A549 (cell line): ENCODE measurements around the gene GGA2. TPM values are rescaled to one million over a fixed set of nuclear protein-coding genes. Genes with fewer than 3 reads are reported as not detected.

Experiments used
- ATAC-seq, 2 experiments: fragments of 200-7000 bp in 1 of 2; fragments of >200 bp in 1 of 2; cut with Nextera tagmentation in 1 of 2; cut with Tn5 transposase in 1 of 2; 3 replicates each; pipeline versions ENCODE4 v1.8.0 to v1.9.1; 2018 to 2020; ENCODE audit warnings: mild to moderate bottlenecking in 1 of 2, moderate library complexity in 1 of 2
- CTCF ChIA-PET: fragments of 300-600 bp; sonication (Branson Sonifier 250); formaldehyde crosslinking; extraction: SDS; loops from one replicate; lab custom pipeline; 2021; ENCODE audit warnings: antibody characterized with exemption, inconsistent platforms; lab: Yijun Ruan, JAX
- POLR2A ChIA-PET: fragments of 350-600 bp; formaldehyde crosslinking; extraction: SDS; loops from one replicate; lab custom pipeline; 2021; ENCODE audit warnings: antibody characterized with exemption, inconsistent platforms; lab: Yijun Ruan, JAX
- DNase-seq, 2 experiments: peaks; one replicate each; pipeline versions ENCODE4 v3.0.0 to v3.0.0-alpha.2; 2011 to 2016; ENCODE audit warnings: low read depth in 1 of 2, low spot score in 1 of 2
- FAIRE-seq: peaks from 2 replicates; lab custom pipeline; 2011; peaks lifted over from hg19 to GRCh38; lab: Jason Lieb, UNC
- H3K27ac ChIP-seq, 2 experiments: fragments of >200 bp; sonication (Bioruptor Twin); formaldehyde crosslinking; 3 replicates each; pipeline ENCODE4 v1.5.1; 2016 to 2017
- H3K4me1 ChIP-seq: fragments of >200 bp; sonication (Bioruptor Twin); formaldehyde crosslinking; 3 replicates; pipeline ENCODE4 v1.6.1; 2016
- H3K4me2 ChIP-seq: fragments of >200 bp; sonication (Bioruptor Twin); formaldehyde crosslinking; 3 replicates; pipeline ENCODE4 v1.6.1; 2016
- H3K4me3 ChIP-seq: fragments of >200 bp; sonication (Bioruptor Twin); formaldehyde crosslinking; 3 replicates; pipeline ENCODE4 v1.5.1; 2016
- H3K9me3 ChIP-seq: fragments of >200 bp; sonication (Bioruptor Twin); formaldehyde crosslinking; 3 replicates; pipeline ENCODE4 v1.6.1; 2016
- ATOH8 ChIP-seq: fragments of 250-450 bp; sonication (Bioruptor Pico); IDR thresholded peaks from 2 replicates; pipeline ENCODE4 v1.5.0; 2020; ENCODE audit warnings: low read depth, mild to moderate bottlenecking, moderate library complexity
- BCL3 ChIP-seq: fragments of >200 bp; sonication (Bioruptor Twin); formaldehyde crosslinking; IDR thresholded peaks from 3 replicates; pipeline ENCODE4 v1.6.1; 2016
- CBX2 ChIP-seq: fragments of 200-600 bp; sonication (generic); IDR thresholded peaks from 2 replicates; pipeline ENCODE4 v1.6.1; 2016; ENCODE audit warnings: low read depth, mild to moderate bottlenecking, borderline replicate concordance
- CBX8 ChIP-seq: fragments of 200-600 bp; sonication (generic); IDR thresholded peaks from 2 replicates; pipeline ENCODE4 v1.6.1; 2016
- CEBPB ChIP-seq, 2 experiments: fragments of >200 bp in 1 of 2; sonication (Bioruptor Twin) in 1 of 2; formaldehyde crosslinking in 1 of 2; IDR thresholded peaks; 2 replicates each; pipeline ENCODE4 v1.6.1; 2012 to 2016
- E2F6 ChIP-seq: IDR thresholded peaks from 2 replicates; pipeline ENCODE4 v1.6.1; 2012; ENCODE audit warnings: low read depth, borderline replicate concordance
- EHF ChIP-seq: fragments of 250-450 bp; sonication (Bioruptor Pico); IDR thresholded peaks from 2 replicates; pipeline ENCODE4 v1.5.0; 2020; ENCODE audit warnings: mild to moderate bottlenecking
- FOSL2 ChIP-seq, 2 experiments: fragments of 450-650 bp in 1 of 2; fragments of >200 bp in 1 of 2; sonication (Bioruptor Twin) in 1 of 2; formaldehyde crosslinking; IDR thresholded peaks; 2 replicates each; pipeline versions ENCODE4 v1.5.0 to v1.6.1; 2016 to 2020; ENCODE audit warnings: mild to moderate bottlenecking in 1 of 2, moderate library complexity in 1 of 2
- GATA3 ChIP-seq: IDR thresholded peaks from 2 replicates; pipeline ENCODE4 v1.6.1; 2012; ENCODE audit warnings: borderline replicate concordance
- HDAC2 ChIP-seq: fragments of 200-600 bp; sonication (generic); IDR thresholded peaks from 2 replicates; pipeline ENCODE4 v1.6.1; 2016
- HES2 ChIP-seq: fragments of >200 bp; sonication (Bioruptor Twin); formaldehyde crosslinking; IDR thresholded peaks from 2 replicates; pipeline ENCODE4 v1.6.1; 2016
- HOXA7 ChIP-seq: fragments of 250-450 bp; sonication (Bioruptor Pico); IDR thresholded peaks from 2 replicates; pipeline ENCODE4 v1.5.0; 2020; ENCODE audit warnings: mild to moderate bottlenecking, moderate library complexity
- KDM1A ChIP-seq: fragments of 200-600 bp; sonication (generic); IDR thresholded peaks from 2 replicates; pipeline ENCODE4 v1.6.1; 2016; ENCODE audit warnings: low read depth, mild to moderate bottlenecking
- KDM5A ChIP-seq: fragments of 200-600 bp; sonication (generic); IDR thresholded peaks from 2 replicates; pipeline ENCODE4 v1.6.1; 2016; ENCODE audit warnings: antibody characterized with exemption, mild to moderate bottlenecking
- MAX ChIP-seq: IDR thresholded peaks from 2 replicates; pipeline ENCODE4 v1.6.1; 2012
- MYC ChIP-seq: IDR thresholded peaks from 2 replicates; pipeline ENCODE4 v1.6.1; 2012; ENCODE audit warnings: mild to moderate bottlenecking, inconsistent platforms, low read length, improper control_type of control experiment, borderline replicate concordance
- NPAS2 ChIP-seq: fragments of 250-450 bp; sonication (Bioruptor Pico); IDR thresholded peaks from 2 replicates; pipeline ENCODE4 v1.8.0; 2022; ENCODE audit warnings: mild to moderate bottlenecking, moderate library complexity, borderline replicate concordance
- POLR2AphosphoS2 ChIP-seq: conservative IDR thresholded peaks from 2 replicates; pipeline ENCODE4 v1.6.1; 2012; ENCODE audit warnings: low read length, improper control_type of control experiment, inconsistent platforms
- RAD21 ChIP-seq, 2 experiments: fragments of >200 bp in 1 of 2; sonication (Bioruptor Twin) in 1 of 2; formaldehyde crosslinking in 1 of 2; IDR thresholded peaks in 1 of 2; conservative IDR thresholded peaks in 1 of 2; 2 replicates in 1 of 2; 3 replicates in 1 of 2; pipeline ENCODE4 v1.6.1; 2012 to 2018; ENCODE audit warnings: inconsistent platforms in 1 of 2
- RFX5 ChIP-seq: fragments of 450-650 bp; IDR thresholded peaks from 2 replicates; pipeline ENCODE4 v1.7.1; 2014; ENCODE audit warnings: antibody characterized with exemption, mild to moderate bottlenecking, moderate library complexity
- RNF2 ChIP-seq: fragments of 200-600 bp; sonication (generic); IDR thresholded peaks from 2 replicates; pipeline ENCODE4 v1.6.1; 2016; ENCODE audit warnings: low read depth, mild to moderate bottlenecking, antibody characterized with exemption, moderate library complexity, borderline replicate concordance
- SMC3 ChIP-seq: fragments of >200 bp; sonication (Bioruptor Twin); formaldehyde crosslinking; IDR thresholded peaks from 3 replicates; pipeline ENCODE4 v1.6.1; 2018; ENCODE audit warnings: inconsistent platforms
- TP53 ChIP-seq: fragments of 250-450 bp; sonication (Bioruptor Pico); IDR thresholded peaks from 2 replicates; pipeline ENCODE4 v1.5.0; 2021; ENCODE audit warnings: mild to moderate bottlenecking, moderate library complexity
- WGBS: methylation state at CpG from one replicate; pipeline ENCODE4 v1.1.6; 2017; ENCODE audit errors: missing lambda C conversion rate; 5-methylcytosine and 5-hydroxymethylcytosine counted together
- polyA plus RNA-seq, 4 experiments: library from polyadenylated mRNA; depleted of rRNA in 3 of 4; stranded (reverse); fragments of >200 nt; fragmentation: RNase III in 1 of 4; extraction: RNeasy Plus Mini Kit Qiagen cat#74134 plus additional on column Dnase treatment in 1 of 4; gene quantifications; 2 replicates in 3 of 4; 3 replicates in 1 of 4; pipeline ENCODE4 v1.2.3, GENCODE V29; 2011 to 2017

Gene GGA2
- polyA plus RNA-seq, 2 of the 4 experiments (the other 2 are of a cell fraction): 33.1 to 57.9 TPM

GRCh38 chr16:23556881-23557778, 46.8 kb upstream of the GGA2 start, which contains the start of the genes EARS2 and UBFD1 (continued):
- TF ChIP-seq CBX2 (no peak), TP53 (peak; percentile 81; the same call in 1 of the 2 replicates), FOSL2 (IDR thresholded peaks at IDR 0.05) (no peak), FOSL2 (CRISPR knock-in tag; IDR thresholded peaks at IDR 0.05) (no peak), HDAC2 (peak; percentile 100), RNF2 (no peak), HOXA7 (CRISPR knock-in tag) (no peak)

GRCh38 chr16:23554536-23554935, 44.2 kb upstream of the GGA2 start:
- ATAC-seq: no peak
- FAIRE-seq: no peak
- H3K4me3 ChIP-seq: no peak overlapping the region
- H3K4me2 ChIP-seq: no peak overlapping the region
- WGBS: 100% methylated on average over 3 of the region's 3 CpGs
- no peak for TF ChIP-seq E2F6
- no peak for TF ChIP-seq CBX8
- TF ChIP-seq ATOH8 (CRISPR knock-in tag): no peak
- TF ChIP-seq POLR2AphosphoS2: no peak
- no peak for TF ChIP-seq FOSL2 (IDR thresholded peaks at IDR 0.05)
- TF ChIP-seq FOSL2 (CRISPR knock-in tag; IDR thresholded peaks at IDR 0.05): no peak
- TF ChIP-seq KDM1A: no peak
- no peak for TF ChIP-seq BCL3
- no peak for TF ChIP-seq RAD21 (conservative IDR thresholded peaks at IDR 0.05 in 1 of 2, IDR thresholded peaks at IDR 0.05 in 1 of 2)
- no peak for TF ChIP-seq EHF (CRISPR knock-in tag)
- no peak for TF ChIP-seq NPAS2 (CRISPR knock-in tag)
- no peak for TF ChIP-seq HES2
- TF ChIP-seq SMC3: no peak
- no peak for TF ChIP-seq TP53
- TF ChIP-seq GATA3: no peak
- no peak for TF ChIP-seq MYC
- TF ChIP-seq CBX2: no peak
- TF ChIP-seq CEBPB (IDR thresholded peaks at IDR 0.05): no peak
- TF ChIP-seq KDM5A: no peak
- TF ChIP-seq, all 56 proteins: peak for 0
- ChIA-PET POLR2A (interaction anchor here (0.9 kb wide), 1 partner anchor 14 kb away, joined by 3 read pairs; no protein-coding TSS in a partner anchor), CTCF (interaction anchor here (0.5 to 1.5 kb wide), 4 partner anchors 14 to 28 kb away, joined by 3 to 6 read pairs (median 4); no protein-coding TSS in a partner anchor)
- H3K4me1 ChIP-seq: peaks cover 21% of the 10 kb centered on the region
- no peak overlapping the region for H3K27ac ChIP-seq
- no peaks in the 10 kb centered on the region for H3K9me3 ChIP-seq
- DNase-seq: no peak

- POLR2A ChIA-PET: no interaction called here
- TF ChIP-seq MAX: no peak
- TF ChIP-seq RFX5: no peak
- CTCF ChIA-PET: interaction anchor here (1.6 kb wide), 1 partner anchor 22 kb away, joined by 3 read pairs; no protein-coding TSS in a partner anchor
- no peaks in the 10 kb centered on the region for H3K9me3 ChIP-seq
- no peak overlapping the region for H3K27ac ChIP-seq
- no peak for FAIRE-seq
- H3K4me3 ChIP-seq: no peak overlapping the region
- no peak for DNase-seq
- 80% methylated on average over 6 of the region's 6 CpGs for WGBS
- peaks cover 11% of the 10 kb centered on the region for H3K4me1 ChIP-seq
- no peak overlapping the region for H3K4me2 ChIP-seq
- no peak for ATAC-seq
Observed at GRCh38 chr16:23552161-23552560, 41.9 kb upstream of the GGA2 start.
